ENCODE results near the gene RASSF3.
"Not testable (repeated sequence)": the region's sequence is repeated elsewhere in the genome, so short reads cannot be mapped to it uniquely, and the experiment has no call there.

Gene RASSF3, protein sequence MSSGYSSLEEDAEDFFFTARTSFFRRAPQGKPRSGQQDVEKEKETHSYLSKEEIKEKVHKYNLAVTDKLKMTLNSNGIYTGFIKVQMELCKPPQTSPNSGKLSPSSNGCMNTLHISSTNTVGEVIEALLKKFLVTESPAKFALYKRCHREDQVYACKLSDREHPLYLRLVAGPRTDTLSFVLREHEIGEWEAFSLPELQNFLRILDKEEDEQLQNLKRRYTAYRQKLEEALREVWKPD

DNA sequence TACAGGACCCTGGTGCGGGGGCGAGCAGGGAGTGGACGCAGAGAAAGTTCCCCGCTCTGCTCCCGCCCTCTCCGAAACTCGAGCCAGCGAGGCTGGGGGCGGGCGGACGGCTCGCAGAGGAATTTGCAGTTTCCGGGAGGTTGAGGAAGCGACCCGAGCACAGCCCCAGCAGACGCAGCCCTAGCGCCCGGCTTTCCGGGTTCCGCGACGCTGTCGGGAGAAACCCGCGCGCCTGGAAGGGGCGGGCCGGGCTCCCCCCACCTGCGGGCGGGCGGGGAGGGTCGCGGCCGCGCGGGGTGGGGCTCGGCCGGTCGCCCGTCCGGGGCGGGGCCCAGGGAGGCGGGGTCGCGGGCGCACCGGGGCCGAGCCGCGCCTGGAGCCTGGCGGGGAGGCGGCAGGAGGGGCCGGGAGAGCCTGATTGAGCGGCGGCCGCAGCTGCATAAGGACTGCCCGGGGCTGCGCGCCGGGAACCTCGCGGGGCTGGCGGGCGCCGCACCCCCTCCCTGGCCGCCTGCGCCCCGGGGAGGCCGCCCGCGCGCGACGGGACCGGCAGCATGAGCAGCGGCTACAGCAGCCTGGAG lies at the start of gene RASSF3:
Gene RASSF3, plus strand, starts transcription at position 417 of the 581 bp plus-strand sequence. Its CDS starts 138 bp downstream, at position 555.
- DNase-seq, result no peak

DNA sequence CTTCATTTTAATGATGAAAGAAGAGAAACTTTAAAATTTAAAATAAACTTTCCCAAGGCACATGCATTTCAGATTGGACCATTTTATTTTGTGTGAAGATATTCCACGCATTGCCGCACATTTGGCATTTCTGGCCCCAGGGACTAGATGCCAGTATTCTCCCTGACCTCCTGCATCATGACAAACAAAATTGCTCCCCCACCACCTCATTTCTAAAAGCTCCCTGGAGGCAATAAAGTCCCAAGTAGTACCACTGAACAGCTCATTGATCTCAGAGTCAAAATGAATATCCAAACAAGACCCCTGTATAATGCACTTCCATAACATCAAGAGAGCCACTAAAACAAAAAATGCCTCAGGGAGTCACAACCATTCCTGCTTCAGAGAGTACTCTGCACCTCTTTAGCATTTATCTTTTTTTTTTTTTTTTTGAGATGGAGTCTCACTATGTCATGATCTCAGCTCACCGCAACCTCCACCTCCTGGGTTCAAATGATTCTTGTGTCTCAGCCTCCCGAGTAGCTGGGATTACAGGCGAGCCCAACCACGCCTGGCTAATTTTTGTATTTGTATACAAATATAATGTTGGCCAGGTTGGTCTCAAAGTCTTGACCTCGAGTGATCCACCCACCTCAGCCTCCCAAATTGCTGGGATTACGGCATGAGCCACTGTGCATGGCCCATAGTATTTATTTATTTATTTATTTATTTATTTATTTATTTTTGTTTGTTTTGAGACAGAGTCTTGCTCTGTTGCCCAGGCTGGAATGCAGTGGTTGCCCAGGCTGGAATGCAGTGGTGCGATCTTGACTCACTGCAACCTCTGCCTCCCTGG lies 48.8 kb upstream of the RASSF3 start:
- DNase-seq, result no peak

- DNase-seq, result no peak
Observed at GRCh38 chr12:64566122-64566521, 44.2 kb upstream of the RASSF3 start.

GRCh38 chr12:64566831-64567517 lies 43.3 kb upstream of the RASSF3 start:
- no peak for DNase-seq

DNA sequence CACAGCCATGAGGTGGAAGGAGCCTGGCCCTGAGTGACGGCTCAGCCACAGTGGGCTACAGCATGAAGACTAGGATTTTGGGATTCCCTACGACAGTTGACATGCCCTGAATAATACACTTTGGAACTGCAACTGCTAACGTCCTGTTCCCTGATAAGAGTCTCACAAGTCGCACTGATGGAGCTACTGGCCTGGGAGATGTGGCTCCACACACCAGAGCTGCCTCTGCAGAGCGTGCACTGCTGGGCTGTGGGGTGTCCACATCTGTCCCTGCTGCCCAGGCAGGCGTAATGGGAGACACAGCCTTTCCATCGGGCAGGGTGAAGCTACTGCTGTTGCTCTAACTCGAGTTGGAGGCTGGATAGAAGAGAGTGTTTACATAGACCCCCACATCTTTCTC lies 42.7 kb upstream of the RASSF3 start:
- DNase-seq, result no peak

DNA sequence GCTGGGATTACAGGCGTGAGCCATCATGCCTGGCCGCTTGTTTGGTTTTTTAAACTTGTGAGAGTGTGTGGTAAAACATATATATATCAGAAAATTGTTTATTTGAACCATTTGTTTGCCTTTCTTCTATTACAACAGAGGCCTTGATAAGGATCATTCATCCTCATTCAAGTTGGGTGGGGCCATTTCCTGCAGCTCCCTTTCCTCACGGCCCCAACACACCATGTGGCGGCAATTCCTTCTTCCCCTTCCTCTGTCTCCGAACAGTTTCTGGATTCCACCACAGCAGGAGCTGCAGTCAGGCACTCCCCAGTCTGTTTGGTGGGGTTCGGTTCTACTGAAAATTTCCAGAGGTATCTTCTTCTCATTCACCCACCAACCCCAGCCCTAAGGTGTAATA lies 42.0 kb upstream of the RASSF3 start:
- DNase-seq, result no peak

DNA sequence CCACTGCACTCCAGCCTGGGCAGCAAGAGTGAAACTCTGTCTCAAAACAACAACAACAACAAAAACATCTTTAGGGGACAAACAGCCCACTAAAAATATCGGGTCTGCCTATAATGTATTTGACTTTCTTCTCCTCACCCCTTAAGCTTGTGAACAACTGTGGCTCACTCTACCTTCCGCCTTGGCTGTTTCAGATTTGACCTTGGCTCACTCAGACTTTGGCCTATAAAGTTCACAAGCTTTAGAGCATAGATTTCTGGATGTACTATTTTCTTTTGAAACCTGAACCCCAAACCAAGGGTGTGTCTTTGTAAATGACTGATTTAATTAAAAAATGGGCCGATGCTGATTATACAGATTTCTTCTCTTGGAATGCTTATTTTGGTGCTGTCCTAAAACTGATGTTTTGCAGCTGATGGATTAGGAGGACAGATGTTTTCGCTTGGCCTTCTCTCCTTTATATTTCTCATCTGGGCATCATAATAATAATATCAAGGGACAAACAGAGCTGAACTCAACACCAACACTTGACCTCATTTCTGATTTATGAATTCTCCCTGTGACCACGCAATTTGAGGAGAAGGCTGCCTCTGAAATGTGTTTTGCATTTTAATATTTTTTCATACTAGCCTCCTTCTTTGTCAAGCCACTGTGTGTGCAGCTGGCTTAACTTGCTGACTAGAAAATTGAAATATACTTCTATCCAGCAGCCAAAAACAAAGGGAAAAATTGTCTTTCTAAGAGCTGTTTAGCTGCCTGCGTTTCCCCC lies 40.2 kb upstream of the RASSF3 start:
- no peak for DNase-seq

DNA sequence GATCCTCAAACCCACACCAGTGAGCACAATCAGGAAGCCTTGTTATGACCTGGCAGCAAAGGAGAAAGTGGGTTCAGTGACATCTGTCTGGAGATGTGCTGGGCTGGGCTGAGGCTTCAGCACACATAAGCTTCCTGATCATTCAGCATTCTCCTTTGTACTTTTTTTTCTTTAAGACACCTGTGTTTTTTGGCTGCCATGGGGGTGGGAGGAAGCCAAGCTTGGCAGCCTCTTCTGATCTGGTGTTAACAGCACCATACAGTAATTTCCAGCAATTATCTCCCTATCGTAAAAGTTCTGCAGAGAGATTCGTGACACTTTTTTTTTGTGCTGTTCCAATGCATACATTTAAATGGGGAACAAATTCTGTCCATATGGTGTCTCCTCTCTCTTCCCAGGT lies 38.9 kb upstream of the RASSF3 start:
- no peak for DNase-seq

DNA sequence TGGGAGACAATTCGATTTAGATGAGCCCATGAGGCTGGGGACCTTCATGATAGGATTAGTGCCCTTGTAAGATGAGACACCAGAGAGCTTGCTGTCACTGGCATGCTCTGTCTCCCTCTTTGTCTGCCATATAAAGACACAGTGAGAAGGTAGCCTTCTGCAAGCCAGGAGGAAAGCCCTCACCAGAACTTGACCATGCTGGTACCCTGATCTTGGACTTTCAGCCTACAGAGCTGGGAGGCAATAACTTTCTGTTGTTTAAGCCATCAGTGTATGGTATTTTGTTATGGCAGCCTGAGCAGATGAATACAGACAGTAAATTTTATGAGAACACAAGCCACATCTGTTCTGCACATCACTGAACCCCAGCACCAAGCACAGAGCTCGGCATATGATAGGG lies 38.1 kb upstream of the RASSF3 start:
- no peak for DNase-seq

GRCh38 chr12:64574837-64575236 lies 35.5 kb upstream of the RASSF3 start:
- DNase-seq, result no peak

- DNase-seq, result no peak
Observed at GRCh38 chr12:64577046-64577445, 33.2 kb upstream of the RASSF3 start.

DNA sequence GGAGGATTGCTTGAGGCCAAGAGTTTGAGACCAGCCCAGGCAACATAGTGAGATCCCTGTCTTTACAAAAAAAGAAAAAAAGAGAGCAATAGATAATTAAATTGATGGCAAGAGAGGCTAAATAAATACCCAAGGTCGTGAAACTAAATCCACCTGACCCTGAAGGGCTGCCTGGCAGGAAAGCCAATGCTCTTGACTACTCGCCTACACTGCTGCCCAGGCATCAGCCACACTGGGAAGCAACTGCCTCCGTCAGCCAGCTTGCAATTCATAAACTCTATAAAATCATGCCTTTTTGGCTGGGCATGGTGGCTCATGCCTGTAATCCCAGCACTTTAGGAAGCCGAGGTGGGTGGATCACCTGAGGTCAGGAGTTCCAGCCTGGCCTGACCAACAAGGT lies 31.7 kb upstream of the RASSF3 start:
- no peak for DNase-seq

DNA sequence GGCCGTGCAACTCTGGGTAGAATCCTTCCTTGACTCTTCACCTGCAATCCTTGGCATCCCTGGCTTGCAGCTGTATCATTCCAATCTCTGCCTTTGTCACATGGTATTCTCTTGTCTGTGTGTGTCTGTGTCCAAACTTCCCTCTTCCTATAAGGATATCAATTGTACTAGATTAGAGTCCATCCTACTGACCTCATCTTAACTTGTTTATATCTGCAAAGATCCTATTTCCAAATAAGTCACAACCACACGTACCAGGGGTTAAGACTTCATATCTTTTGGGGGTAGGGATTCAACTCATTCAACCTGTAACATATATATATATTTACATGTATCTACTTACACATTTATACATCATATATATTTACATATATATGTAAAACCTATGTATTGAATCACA lies 29.6 kb upstream of the RASSF3 start:
- no peak for DNase-seq

DNA sequence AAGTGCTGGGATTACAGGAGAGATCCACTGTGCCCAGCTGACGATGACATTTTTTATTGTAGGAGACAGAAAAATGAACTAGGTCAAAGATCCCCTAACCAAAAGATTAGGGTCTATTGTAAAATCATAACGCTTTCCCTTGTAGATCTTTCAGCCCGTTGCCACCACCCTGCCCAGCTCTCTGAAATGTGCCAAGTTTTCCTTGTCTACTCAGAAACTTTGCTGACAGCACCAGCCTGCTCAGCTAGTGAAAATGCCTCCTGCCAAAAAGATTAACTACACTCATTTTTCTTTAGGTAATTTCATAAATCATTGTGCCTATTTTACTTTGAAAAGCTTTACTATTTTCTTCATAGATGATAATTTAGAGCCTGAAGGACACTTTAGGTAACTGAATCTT lies 28.2 kb upstream of the RASSF3 start:
- DNase-seq, result no peak

GRCh38 chr12:64582862-64583261 lies 27.4 kb upstream of the RASSF3 start:
- DNase-seq, result no peak

DNA sequence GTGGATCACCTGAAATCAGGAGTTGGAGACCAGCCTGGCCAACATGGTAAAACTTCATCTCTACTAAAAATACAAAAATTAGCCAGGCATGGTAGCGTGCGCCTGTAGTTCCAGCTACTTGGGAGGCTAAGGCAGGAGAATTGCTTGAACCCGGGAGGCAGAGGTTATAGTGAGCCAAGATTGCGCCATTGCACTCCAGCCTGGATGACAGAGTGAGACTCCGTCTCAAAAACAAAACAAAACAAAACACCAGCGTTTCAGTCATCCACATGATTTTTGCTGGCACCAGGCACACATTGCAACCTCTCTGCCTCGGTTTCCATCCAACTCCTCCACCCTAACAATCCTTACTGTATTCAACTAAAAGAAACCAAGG lies 26.9 kb upstream of the RASSF3 start:
- DNase-seq, result not testable (repeated sequence)

DNA sequence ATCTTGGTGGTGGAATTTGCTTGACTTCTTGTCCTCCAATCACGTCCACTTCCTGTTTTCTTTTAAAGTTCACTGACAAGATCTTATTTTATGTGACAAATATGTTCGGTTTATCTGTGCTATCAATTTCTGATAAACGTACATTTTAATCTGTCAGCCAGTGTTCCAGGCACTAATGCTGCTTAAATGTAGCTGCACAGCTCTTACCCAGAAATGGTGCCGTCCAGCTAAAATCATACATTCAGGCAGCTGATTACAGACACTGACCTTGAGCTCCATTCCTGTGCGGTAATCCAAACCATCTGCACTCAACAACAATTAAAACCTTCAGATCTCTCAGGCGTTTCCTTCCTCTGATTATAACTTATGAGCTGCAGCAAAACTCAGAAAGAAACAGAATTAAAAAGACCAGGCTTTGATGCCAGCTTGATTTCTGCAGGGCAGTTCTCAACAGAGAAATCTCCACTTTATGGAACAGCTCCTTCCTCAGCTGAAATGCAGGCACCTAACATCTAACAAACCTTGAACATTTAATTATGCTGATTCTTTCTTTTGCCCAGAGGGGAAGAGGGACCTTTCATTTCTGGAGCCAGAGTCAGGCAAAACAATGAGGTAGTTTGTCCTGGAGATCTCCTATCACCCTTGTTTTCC lies 26.4 kb upstream of the RASSF3 start:
- DNase-seq, result no peak

GRCh38 chr12:64585104-64585503 lies 25.2 kb upstream of the RASSF3 start:
- no peak for DNase-seq

DNA sequence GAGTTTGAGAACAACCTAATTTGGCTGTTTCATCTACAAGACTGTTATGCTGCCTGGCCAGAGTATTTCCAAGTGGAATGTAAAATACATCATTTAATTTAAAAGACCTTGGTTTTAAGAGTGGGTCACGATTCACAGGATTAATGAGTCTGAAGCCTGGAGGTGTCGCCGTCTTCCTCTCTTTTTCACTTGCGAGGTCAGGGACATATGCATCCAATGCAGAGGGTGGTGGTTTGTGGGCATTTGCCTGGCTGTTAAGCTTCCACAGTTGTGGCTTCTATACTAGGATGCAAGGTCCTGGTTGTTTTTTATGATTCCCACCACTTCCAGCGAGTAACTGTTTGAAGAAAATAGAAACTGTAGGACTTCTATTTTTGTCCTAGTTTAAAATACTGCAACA lies 22.8 kb upstream of the RASSF3 start:
- DNase-seq, result no peak

GRCh38 chr12:64590183-64590582 lies 20.1 kb upstream of the RASSF3 start:
- DNase-seq, result no peak

GRCh38 chr12:64595863-64596793 lies 14.2 kb upstream of the RASSF3 start:
- no peak for DNase-seq
